ENCODE measurements around the gene DENND10. TPM values are rescaled to one million over a fixed set of nuclear protein-coding genes. Genes with fewer than 3 reads are reported as not detected.

The DENND10 gene
- polyA plus RNA-seq, 2 donors: 20.4 to 26.2 TPM

DNA sequence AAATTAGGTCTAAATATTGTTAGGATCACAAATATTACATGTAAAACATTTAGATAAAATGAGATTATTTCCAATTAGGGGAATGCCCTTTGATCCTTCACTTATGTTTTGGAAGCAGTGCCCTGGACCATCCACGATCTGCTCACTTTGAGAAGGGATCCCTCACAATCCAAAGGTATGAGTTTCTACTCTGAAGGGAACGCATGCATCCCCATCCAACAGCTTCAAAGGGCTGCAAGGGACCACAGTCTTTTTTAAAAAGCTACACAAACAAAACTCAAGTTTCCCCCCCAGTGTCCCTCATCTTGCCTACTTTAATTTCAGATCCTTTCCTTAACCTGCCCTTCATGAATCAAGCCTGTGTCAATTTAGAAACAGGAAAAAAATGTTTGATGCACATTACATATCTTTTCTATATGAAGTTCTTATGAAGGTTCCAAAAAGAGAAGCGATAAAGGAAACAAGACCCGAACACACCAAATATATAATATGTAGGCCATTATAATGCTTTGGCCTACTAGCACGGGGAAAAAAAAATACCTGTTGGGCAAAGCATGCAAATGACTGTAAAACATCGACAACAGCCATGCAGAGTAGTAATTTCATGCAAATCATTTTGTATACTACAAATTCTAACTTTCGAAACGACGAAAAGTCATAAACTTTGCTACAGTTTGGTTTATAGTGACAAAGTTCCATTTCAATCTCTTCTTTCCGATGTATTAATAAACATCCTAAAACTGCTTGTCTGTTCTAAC lies 25.3 kb upstream of the DENND10 start:
- Histone ChIP-seq H3K27ac (ENCODE audit: low read depth in 2 of 2, low read length in 1 of 2) (no peak overlapping the region), H3K27me3 (ENCODE audit: control insufficient read depth in 1 of 2, insufficient read depth in 2 of 2, low read length in 2 of 2) (no peaks in the 10 kb centered on the region), H3K4me3 (ENCODE audit: low read depth in 1 of 2, low read length in 2 of 2) (peak overlapping the region in 1 of 2 donors; percentile 70), H3K9me3 (ENCODE audit: control insufficient read depth in 2 of 2, insufficient read depth in 1 of 2, low read depth in 1 of 2, low read length in 1 of 2) (no peaks in the 10 kb centered on the region), H3K36me3 (ENCODE audit: control insufficient read depth in 2 of 2, insufficient read depth in 2 of 2, low read length in 1 of 2) (no peaks in the 10 kb centered on the region), H3K4me1 (ENCODE audit: control insufficient read depth in 2 of 2, insufficient read depth in 2 of 2, low read length in 1 of 2) (peaks cover 0 to 2% of the 10 kb centered on the region in 2 donors)
- 24 to 25% methylated on average over 10 of the region's 10 CpGs for WGBS, 2 donors

DNA sequence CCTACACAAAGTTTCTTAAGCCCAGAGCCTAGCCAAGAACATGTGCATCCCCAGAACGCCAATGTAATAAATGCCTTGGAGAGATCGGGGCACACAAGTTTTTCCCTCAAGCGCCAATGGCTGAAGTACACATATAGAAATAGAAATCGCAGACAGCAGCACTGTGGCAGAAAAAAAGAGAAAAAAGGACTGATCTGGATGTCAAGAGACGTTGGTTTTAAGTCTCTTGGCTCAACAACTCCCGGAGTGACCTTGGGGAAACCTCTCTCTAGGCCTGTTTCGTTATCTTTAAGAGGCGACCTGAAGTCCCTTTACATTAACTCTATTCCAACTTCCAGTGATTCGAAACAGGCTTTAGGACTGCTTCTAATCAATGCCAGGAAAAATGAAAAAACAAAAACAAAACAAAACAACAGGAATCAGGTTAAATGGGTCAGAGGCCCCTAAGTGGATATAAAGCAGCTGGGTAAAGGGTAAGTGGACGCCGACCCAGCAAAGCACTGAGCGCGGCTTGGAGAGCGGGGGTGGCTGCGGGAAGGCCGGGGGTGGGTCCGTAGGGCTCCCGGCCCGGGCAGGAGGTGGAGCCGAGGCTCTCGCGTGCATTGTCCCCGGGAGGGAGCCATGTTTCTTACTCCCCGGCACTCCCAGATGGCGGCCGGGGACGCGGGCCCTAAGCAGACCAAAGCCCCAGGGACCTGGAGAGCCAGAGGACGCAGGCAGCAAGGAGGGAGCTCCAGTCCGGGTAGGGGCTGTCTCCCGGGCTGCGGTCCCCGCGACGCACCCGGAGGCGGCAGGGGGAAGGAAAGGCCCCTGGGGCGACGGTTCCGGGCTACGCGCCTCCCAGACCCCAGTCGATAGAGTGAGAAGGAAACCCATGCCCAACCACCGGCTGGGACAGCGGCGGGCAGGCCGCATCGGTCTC lies 24.1 kb upstream of the DENND10 start:
- H3K4me1 ChIP-seq (ENCODE audit: control insufficient read depth in 2 of 2, insufficient read depth in 2 of 2, low read length in 1 of 2): peaks cover 0 to 2% of the 10 kb centered on the region in 2 donors
- H3K27ac ChIP-seq (ENCODE audit: low read depth in 2 of 2, low read length in 1 of 2): peak overlapping the region; percentile 93 to 96
- WGBS, 2 donors: 0% methylated on average over 40 to 48 of the region's 48 CpGs
- H3K27me3 ChIP-seq (ENCODE audit: control insufficient read depth in 1 of 2, insufficient read depth in 2 of 2, low read length in 2 of 2): no peaks in the 10 kb centered on the region
- H3K4me3 ChIP-seq (ENCODE audit: low read depth in 1 of 2, low read length in 2 of 2): peak overlapping the region; percentile 70 to 93
- H3K36me3 ChIP-seq (ENCODE audit: control insufficient read depth in 2 of 2, insufficient read depth in 2 of 2, low read length in 1 of 2): no peaks in the 10 kb centered on the region
- no peaks in the 10 kb centered on the region for H3K9me3 ChIP-seq (ENCODE audit: control insufficient read depth in 2 of 2, insufficient read depth in 1 of 2, low read depth in 1 of 2, low read length in 1 of 2)

DNA sequence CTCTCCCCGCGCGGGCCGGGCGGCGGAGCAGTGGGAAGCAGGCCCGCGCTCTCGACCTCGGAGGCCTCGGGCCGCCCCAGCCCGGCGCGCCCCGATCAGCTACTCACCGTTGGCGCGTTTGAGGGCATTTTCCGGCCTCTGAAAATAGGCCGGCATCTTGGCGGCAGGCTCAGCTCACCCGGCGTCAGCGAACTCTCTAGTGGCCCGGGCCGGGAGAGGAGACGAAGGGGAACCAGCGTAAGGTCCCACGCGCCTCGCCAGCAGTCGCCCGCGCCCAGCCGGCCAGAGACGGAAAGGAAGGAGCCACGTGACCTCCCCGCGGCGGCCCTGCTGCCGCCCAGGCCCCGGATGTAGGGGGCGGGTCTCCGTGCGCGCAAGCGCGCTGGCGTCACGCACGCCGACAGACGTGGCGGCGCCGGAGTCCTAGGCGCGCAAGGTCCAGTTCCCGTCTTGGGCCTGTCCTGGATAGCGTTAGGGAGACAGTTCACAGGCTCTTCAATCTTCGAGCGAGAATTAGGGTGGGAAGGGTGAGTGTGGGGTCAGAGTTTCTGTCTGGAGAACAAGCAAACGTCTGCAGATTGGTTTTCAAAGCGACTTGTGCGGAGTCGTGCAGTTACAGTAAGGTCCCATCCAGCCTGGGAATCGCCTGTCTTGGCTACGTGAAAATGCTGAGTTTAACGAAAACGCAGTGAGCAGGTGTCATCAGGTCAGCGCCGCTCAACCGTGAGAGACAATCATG lies 23.2 kb upstream of the DENND10 start, which contains the start of gene EIF3A:
TSS of gene EIF3A (minus strand) at position 297 of the 739 bp plus-strand sequence. CDS start at position 156, 141 bp downstream.
- H3K4me1 ChIP-seq (ENCODE audit: control insufficient read depth in 2 of 2, insufficient read depth in 2 of 2, low read length in 1 of 2): peaks cover 0 to 2% of the 10 kb centered on the region in 2 donors
- 0% methylated on average over 74 of the region's 74 CpGs for WGBS, 2 donors

DNA sequence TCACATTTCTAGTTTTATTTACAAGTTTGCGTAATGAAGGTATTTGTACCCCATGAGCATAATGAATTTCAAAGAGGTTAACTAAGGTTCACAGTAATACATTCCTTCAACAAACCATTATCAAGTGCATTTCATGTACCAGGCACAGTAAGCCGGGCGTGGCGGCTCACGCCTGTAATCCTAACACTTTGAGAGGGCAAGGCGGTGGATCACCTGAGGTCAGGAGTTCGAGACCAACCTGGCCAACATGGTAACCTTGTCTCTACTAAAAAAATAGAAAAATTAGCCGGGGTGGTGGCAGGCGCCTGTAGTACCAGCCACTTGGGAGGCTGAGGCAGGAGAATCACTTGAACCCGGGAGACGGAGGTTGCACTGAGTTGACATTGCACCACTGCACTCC lies 19.0 kb upstream of the DENND10 start:
- Histone ChIP-seq H3K27me3 (ENCODE audit: control insufficient read depth in 1 of 2, insufficient read depth in 2 of 2, low read length in 2 of 2) (no peaks in the 10 kb centered on the region), H3K36me3 (ENCODE audit: control insufficient read depth in 2 of 2, insufficient read depth in 2 of 2, low read length in 1 of 2) (no peaks in the 10 kb centered on the region), H3K9me3 (ENCODE audit: control insufficient read depth in 2 of 2, insufficient read depth in 1 of 2, low read depth in 1 of 2, low read length in 1 of 2) (no peaks in the 10 kb centered on the region), H3K4me1 (ENCODE audit: control insufficient read depth in 2 of 2, insufficient read depth in 2 of 2, low read length in 1 of 2) (no peaks in the 10 kb centered on the region), H3K4me3 (ENCODE audit: low read depth in 1 of 2, low read length in 2 of 2) (no peak overlapping the region), H3K27ac (ENCODE audit: low read depth in 2 of 2, low read length in 1 of 2) (no peak overlapping the region)
- 88 to 91% methylated on average over 11 of the region's 11 CpGs for WGBS, 2 donors

More for the DNA sequence above, 23.2 kb upstream of the DENND10 start, which contains the start of gene EIF3A:
- H3K36me3 ChIP-seq (ENCODE audit: control insufficient read depth in 2 of 2, insufficient read depth in 2 of 2, low read length in 1 of 2): no peaks in the 10 kb centered on the region
- H3K9me3 ChIP-seq (ENCODE audit: control insufficient read depth in 2 of 2, insufficient read depth in 1 of 2, low read depth in 1 of 2, low read length in 1 of 2): no peaks in the 10 kb centered on the region
- H3K4me3 ChIP-seq (ENCODE audit: low read depth in 1 of 2, low read length in 2 of 2): peak within 1 kb of the TSS; percentile 70 to 93
- H3K27me3 ChIP-seq (ENCODE audit: control insufficient read depth in 1 of 2, insufficient read depth in 2 of 2, low read length in 2 of 2): no peaks in the 10 kb centered on the region
- H3K27ac ChIP-seq (ENCODE audit: low read depth in 2 of 2, low read length in 1 of 2): peak within 1 kb of the TSS; percentile 93 to 96

DNA sequence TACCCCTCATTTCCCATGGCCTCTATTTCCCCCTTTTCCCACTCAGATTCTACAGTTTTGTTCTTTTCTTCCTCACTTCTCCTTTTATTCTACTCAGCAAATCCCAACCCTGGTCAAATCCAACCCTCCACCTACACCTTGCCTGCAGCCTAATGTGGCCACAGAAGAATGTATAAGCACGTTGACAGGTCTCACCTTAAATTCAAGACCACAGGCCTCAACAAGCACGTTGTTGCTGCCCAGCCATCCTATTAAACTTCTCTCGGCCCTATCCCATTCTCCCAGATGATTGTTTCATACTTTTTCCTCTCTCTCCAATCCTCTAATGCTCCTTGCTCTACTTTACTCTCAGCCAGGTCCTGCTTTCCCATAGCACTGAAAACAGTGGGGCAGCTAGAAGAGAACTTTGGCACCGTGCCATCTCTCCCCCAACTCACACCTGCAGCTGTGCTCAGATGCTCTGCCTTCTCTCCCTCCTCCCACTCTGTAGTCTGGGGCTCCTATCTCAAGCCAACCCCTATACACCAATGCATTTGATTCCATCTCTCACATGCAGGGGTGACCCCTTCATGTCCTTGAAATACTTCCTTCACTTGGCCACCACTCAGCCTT lies 16.5 kb upstream of the DENND10 start:
- WGBS, 2 donors: 41 to 51% methylated on average over 4 of the region's 4 CpGs
- Histone ChIP-seq H3K27me3 (ENCODE audit: control insufficient read depth in 1 of 2, insufficient read depth in 2 of 2, low read length in 2 of 2) (no peaks in the 10 kb centered on the region), H3K36me3 (ENCODE audit: control insufficient read depth in 2 of 2, insufficient read depth in 2 of 2, low read length in 1 of 2) (no peaks in the 10 kb centered on the region), H3K9me3 (ENCODE audit: control insufficient read depth in 2 of 2, insufficient read depth in 1 of 2, low read depth in 1 of 2, low read length in 1 of 2) (no peaks in the 10 kb centered on the region), H3K4me3 (ENCODE audit: low read depth in 1 of 2, low read length in 2 of 2) (no peak overlapping the region), H3K27ac (ENCODE audit: low read depth in 2 of 2, low read length in 1 of 2) (no peak overlapping the region), H3K4me1 (ENCODE audit: control insufficient read depth in 2 of 2, insufficient read depth in 2 of 2, low read length in 1 of 2) (peaks cover 0 to 3% of the 10 kb centered on the region in 2 donors)

DNA sequence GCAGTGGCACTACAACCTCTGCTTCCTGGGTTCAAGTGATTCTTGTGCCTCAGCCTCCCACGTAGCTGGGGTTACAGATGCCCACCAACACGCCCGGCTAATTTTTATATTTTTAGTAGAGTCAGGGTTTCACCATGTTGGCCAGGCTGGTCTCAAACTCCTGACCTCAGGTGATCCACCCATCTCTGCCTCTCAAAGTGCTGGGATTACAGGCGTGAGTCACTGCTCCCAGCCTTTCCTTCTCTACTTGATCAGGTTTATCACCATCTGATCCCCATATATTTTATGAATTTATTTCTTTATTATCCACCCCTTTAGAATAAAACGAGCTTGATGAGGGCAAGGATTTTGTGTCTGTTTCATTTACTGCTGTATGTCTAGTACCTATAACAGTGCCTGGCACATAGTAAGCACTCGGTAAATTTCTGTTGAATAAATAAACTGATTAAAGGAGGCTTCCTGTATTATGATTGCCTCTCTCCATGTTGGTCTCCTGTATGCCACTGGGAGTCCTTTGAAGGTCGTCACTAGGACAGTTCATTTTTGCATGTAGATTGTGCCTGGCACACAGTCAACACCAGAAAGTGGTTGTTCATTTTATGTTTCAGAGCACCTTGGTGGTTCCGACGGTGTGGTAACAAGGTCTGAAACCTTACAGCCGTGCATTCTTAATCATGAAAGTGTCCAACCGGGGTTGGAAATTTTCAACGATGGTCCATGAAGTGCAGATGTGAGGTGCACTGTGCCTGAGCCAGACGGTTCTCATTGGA lies 13.7 kb upstream of the DENND10 start:
- H3K27me3 ChIP-seq (ENCODE audit: control insufficient read depth in 1 of 2, insufficient read depth in 2 of 2, low read length in 2 of 2): no peaks in the 10 kb centered on the region
- H3K36me3 ChIP-seq (ENCODE audit: control insufficient read depth in 2 of 2, insufficient read depth in 2 of 2, low read length in 1 of 2): no peaks in the 10 kb centered on the region
- H3K27ac ChIP-seq (ENCODE audit: low read depth in 2 of 2, low read length in 1 of 2): peak overlapping the region; percentile 68 to 75
- no peaks in the 10 kb centered on the region for H3K9me3 ChIP-seq (ENCODE audit: control insufficient read depth in 2 of 2, insufficient read depth in 1 of 2, low read depth in 1 of 2, low read length in 1 of 2)
- peaks cover 0 to 5% of the 10 kb centered on the region in 2 donors for H3K4me1 ChIP-seq (ENCODE audit: control insufficient read depth in 2 of 2, insufficient read depth in 2 of 2, low read length in 1 of 2)
- 78 to 80% methylated on average over 13 of the region's 13 CpGs for WGBS, 2 donors
- no peak overlapping the region for H3K4me3 ChIP-seq (ENCODE audit: low read depth in 1 of 2, low read length in 2 of 2)

DNA sequence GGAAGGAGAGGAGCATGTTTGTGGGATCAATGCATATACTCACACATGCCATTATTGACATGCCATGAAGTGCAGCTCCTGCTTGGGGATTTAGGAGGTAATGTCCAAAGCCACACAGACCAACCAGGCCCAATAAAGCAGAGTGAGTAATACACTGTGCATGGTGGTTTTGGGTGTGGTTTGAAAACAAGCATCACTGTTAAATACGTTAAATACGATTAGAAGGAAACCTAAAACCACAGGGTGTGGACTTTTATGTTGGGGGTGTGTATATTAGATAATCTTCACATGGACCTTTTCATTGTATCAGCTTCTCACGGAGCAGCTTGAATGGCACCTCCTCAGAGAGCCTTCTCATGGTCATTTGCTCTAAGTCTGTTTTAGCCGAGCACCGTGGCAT lies 12.9 kb upstream of the DENND10 start:
- H3K27me3 ChIP-seq (ENCODE audit: control insufficient read depth in 1 of 2, insufficient read depth in 2 of 2, low read length in 2 of 2): no peaks in the 10 kb centered on the region
- no peaks in the 10 kb centered on the region for H3K36me3 ChIP-seq (ENCODE audit: control insufficient read depth in 2 of 2, insufficient read depth in 2 of 2, low read length in 1 of 2)
- H3K4me3 ChIP-seq (ENCODE audit: low read depth in 1 of 2, low read length in 2 of 2): no peak overlapping the region
- H3K27ac ChIP-seq (ENCODE audit: low read depth in 2 of 2, low read length in 1 of 2): peak overlapping the region; percentile 79 to 82
- no peaks in the 10 kb centered on the region for H3K9me3 ChIP-seq (ENCODE audit: control insufficient read depth in 2 of 2, insufficient read depth in 1 of 2, low read depth in 1 of 2, low read length in 1 of 2)
- H3K4me1 ChIP-seq (ENCODE audit: control insufficient read depth in 2 of 2, insufficient read depth in 2 of 2, low read length in 1 of 2): peaks cover 0 to 5% of the 10 kb centered on the region in 2 donors
- 36 to 55% methylated on average over 5 of the region's 5 CpGs for WGBS, 2 donors

DNA sequence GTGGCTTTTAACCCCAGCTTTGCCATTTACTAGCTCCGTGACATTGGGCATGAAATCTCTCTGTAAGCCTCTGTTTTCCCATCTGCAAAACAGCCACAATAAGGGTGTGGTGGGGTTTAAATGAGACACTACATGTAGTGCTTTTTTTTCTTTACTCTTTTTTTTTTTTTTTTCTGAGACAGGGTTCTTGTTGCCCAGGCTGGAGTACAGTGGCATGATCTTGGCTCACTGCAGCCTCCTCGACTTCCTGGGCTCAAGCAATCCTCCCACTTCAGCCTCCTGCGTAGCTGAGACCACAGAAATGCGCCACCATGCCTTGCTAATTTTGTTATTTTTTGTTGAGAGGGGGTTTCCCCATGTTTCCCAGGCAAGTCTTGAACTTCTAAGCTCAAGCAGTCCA lies 8.3 kb upstream of the DENND10 start:
- Histone ChIP-seq H3K27me3 (ENCODE audit: control insufficient read depth in 1 of 2, insufficient read depth in 2 of 2, low read length in 2 of 2) (no peaks in the 10 kb centered on the region), H3K4me1 (ENCODE audit: control insufficient read depth in 2 of 2, insufficient read depth in 2 of 2, low read length in 1 of 2) (peaks cover 0 to 4% of the 10 kb centered on the region in 2 donors), H3K4me3 (ENCODE audit: low read depth in 1 of 2, low read length in 2 of 2) (no peak overlapping the region), H3K9me3 (ENCODE audit: control insufficient read depth in 2 of 2, insufficient read depth in 1 of 2, low read depth in 1 of 2, low read length in 1 of 2) (no peaks in the 10 kb centered on the region), H3K27ac (ENCODE audit: low read depth in 2 of 2, low read length in 1 of 2) (no peak overlapping the region), H3K36me3 (ENCODE audit: control insufficient read depth in 2 of 2, insufficient read depth in 2 of 2, low read length in 1 of 2) (no peaks in the 10 kb centered on the region)
- 77 to 86% methylated on average over 4 of the region's 4 CpGs for WGBS, 2 donors

Data from esophagus (tissue), 2 donors.